Measurements from ENCODE around the gene SLC4A4. TPM values are rescaled to one million over a fixed set of nuclear protein-coding genes. Genes with fewer than 3 reads are reported as not detected.

Gene SLC4A4
- total RNA-seq, 4 donors from 2014 or later = 0.90 to 5.9 (median 4.4) TPM

- DNase-seq (ENCODE audit: low spot score in 2 of 2) = no peak
- H3K4me3 ChIP-seq = no peak overlapping the region
- H3K27me3 ChIP-seq = no peaks in the 10 kb centered on the region
- H3K27ac ChIP-seq = no peak overlapping the region
- no peaks in the 10 kb centered on the region for H3K4me1 ChIP-seq
- TF ChIP-seq EP300 (IDR thresholded peaks at IDR 0.05) = no peak
- no peak for TF ChIP-seq POLR2A (IDR thresholded peaks at IDR 0.05)
- H3K36me3 ChIP-seq = no peaks in the 10 kb centered on the region
- no peaks in the 10 kb centered on the region for H3K9me3 ChIP-seq
Observed at GRCh38 chr4:71593311-71593710, 254.5 kb downstream of the SLC4A4 start.

GRCh38 chr4:71595576-71596108 lies 256.8 kb downstream of the SLC4A4 start:
- no peak overlapping the region for H3K4me3 ChIP-seq
- H3K9me3 ChIP-seq = no peaks in the 10 kb centered on the region
- H3K4me1 ChIP-seq = no peaks in the 10 kb centered on the region
- H3K36me3 ChIP-seq = no peaks in the 10 kb centered on the region
- DNase-seq (ENCODE audit: low spot score in 2 of 2) = no peak
- TF ChIP-seq POLR2A (IDR thresholded peaks at IDR 0.05) (no peak), CTCF (IDR thresholded peaks at IDR 0.05) (no peak), EP300 (IDR thresholded peaks at IDR 0.05) (no peak)
- WGBS, 2 donors = 20% methylated on average over 2 of the region's 2 CpGs
- H3K27me3 ChIP-seq = no peaks in the 10 kb centered on the region
- H3K27ac ChIP-seq = no peak overlapping the region

GRCh38 chr4:71599578-71599977 lies 260.8 kb downstream of the SLC4A4 start:
- no peaks in the 10 kb centered on the region for H3K36me3 ChIP-seq
- H3K9me3 ChIP-seq = no peaks in the 10 kb centered on the region
- WGBS, 2 donors = 65 to 70% methylated on average over 3 of the region's 3 CpGs
- TF ChIP-seq POLR2A (IDR thresholded peaks at IDR 0.05) (no peak), EP300 (IDR thresholded peaks at IDR 0.05) (no peak), CTCF (IDR thresholded peaks at IDR 0.05) (no peak)
- no peak overlapping the region for H3K27ac ChIP-seq
- H3K4me3 ChIP-seq = no peak overlapping the region
- H3K27me3 ChIP-seq = no peaks in the 10 kb centered on the region
- no peak for DNase-seq (ENCODE audit: low spot score in 2 of 2)
- H3K4me1 ChIP-seq = no peaks in the 10 kb centered on the region

- WGBS, 2 donors = 84 to 86% methylated on average over 6 of the region's 6 CpGs
- Histone ChIP-seq H3K4me1 (no peaks in the 10 kb centered on the region), H3K27me3 (no peaks in the 10 kb centered on the region), H3K27ac (no peak overlapping the region), H3K36me3 (no peaks in the 10 kb centered on the region), H3K9me3 (no peaks in the 10 kb centered on the region), H3K4me3 (no peak overlapping the region)
- TF ChIP-seq CTCF (IDR thresholded peaks at IDR 0.05) = no peak
- DNase-seq (ENCODE audit: low spot score in 2 of 2) = no peak
Observed at GRCh38 chr4:71602289-71602900, 263.6 kb downstream of the SLC4A4 start.

- no peaks in the 10 kb centered on the region for H3K36me3 ChIP-seq
- no peak overlapping the region for H3K4me3 ChIP-seq
- no peaks in the 10 kb centered on the region for H3K27me3 ChIP-seq
- no peaks in the 10 kb centered on the region for H3K4me1 ChIP-seq
- no peak overlapping the region for H3K27ac ChIP-seq
- no peak for DNase-seq (ENCODE audit: low spot score in 2 of 2)
- H3K9me3 ChIP-seq = no peaks in the 10 kb centered on the region
- WGBS, 2 donors = 85 to 86% methylated on average over 5 of the region's 5 CpGs
- no peak for TF ChIP-seq POLR2A (IDR thresholded peaks at IDR 0.05)
- no peak for TF ChIP-seq CTCF (IDR thresholded peaks at IDR 0.05)
- no peak for TF ChIP-seq EP300 (IDR thresholded peaks at IDR 0.05)
Observed at GRCh38 chr4:71604785-71605184, 266.0 kb downstream of the SLC4A4 start.

GRCh38 chr4:71607109-71607508 lies 268.3 kb downstream of the SLC4A4 start:
- Histone ChIP-seq H3K27me3 (no peaks in the 10 kb centered on the region), H3K4me3 (no peak overlapping the region), H3K9me3 (no peaks in the 10 kb centered on the region), H3K4me1 (no peaks in the 10 kb centered on the region), H3K27ac (no peak overlapping the region), H3K36me3 (no peaks in the 10 kb centered on the region)
- 78 to 95% methylated on average over 5 of the region's 5 CpGs for WGBS, 2 donors
- TF ChIP-seq CTCF (IDR thresholded peaks at IDR 0.05) = no peak
- TF ChIP-seq EP300 (IDR thresholded peaks at IDR 0.05) = no peak
- TF ChIP-seq POLR2A (IDR thresholded peaks at IDR 0.05) = no peak
- DNase-seq (ENCODE audit: low spot score in 2 of 2) = no peak
